K562 (cell line): Measurements from ENCODE around the gene UBE2E3. TPM values are rescaled to one million over a fixed set of nuclear protein-coding genes. Genes with fewer than 3 reads are reported as not detected.

Experiments
- ATAC-seq: fragments of 200-7000 bp; cut with Tn5 transposase; 3 replicates; pipeline ENCODE4 v1.9.1; 2020; ENCODE audit warnings: moderate library complexity
- BruUV-seq: library from RNA; stranded (reverse); fragments of 400-500 nt; replicated peaks from 2 replicates; lab custom pipeline; 2021; lab: Mats Ljungman, UMichigan
- CTCF ChIA-PET: fragments of 300-600 bp; formaldehyde crosslinking; extraction: SDS; loops from one replicate; lab custom pipeline; 2021; ENCODE audit warnings: low intra/inter-chr PET ratio; lab: Yijun Ruan, JAX
- POLR2A ChIA-PET: fragments of 300-600, 350-650 bp; sonication (Branson Sonifier 250); formaldehyde crosslinking; extraction: SDS; loops from one replicate; lab custom pipeline; 2021; ENCODE audit warnings: antibody characterized with exemption, inconsistent platforms; lab: Yijun Ruan, JAX
- DNase-seq, 4 experiments: peaks; one replicate each; pipeline versions ENCODE4 v3.0.0 to v3.0.0-alpha.2; 2011 to 2018; ENCODE audit warnings: low spot score in 3 of 4, mixed read lengths in 3 of 4; ENCODE audit errors: extremely low read depth in 1 of 4
- FAIRE-seq: peaks from 2 replicates; lab custom pipeline; 2011; peaks lifted over from hg19 to GRCh38; lab: Jason Lieb, UNC
- H2AFZ ChIP-seq: 2 replicates; pipeline ENCODE4 v1.6.0; 2011; ENCODE audit warnings: low read depth, low read length, control low read depth, inconsistent platforms
- H3K27ac ChIP-seq: fragments of 200-600 bp; 3 replicates; pipeline ENCODE4 v1.8.0; 2011; ENCODE audit warnings: low read depth, mild to moderate bottlenecking, control low read depth, inconsistent platforms, low read length, moderate library complexity, mixed read lengths; ENCODE audit errors: extremely low read depth
- H3K27me3 ChIP-seq, 2 experiments: fragments of 300-600 bp in 1 of 2; 2 replicates in 1 of 2; 3 replicates in 1 of 2; pipeline versions ENCODE4 v1.6.0 to v1.8.0; 2011; ENCODE audit warnings: inconsistent platforms in 2 of 2, low read length in 2 of 2, mild to moderate bottlenecking in 1 of 2, mixed read lengths in 1 of 2, moderate library complexity in 1 of 2; ENCODE audit not compliant: control insufficient read depth in 2 of 2, insufficient read depth in 2 of 2
- H3K36me3 ChIP-seq: fragments of 300-600 bp; 3 replicates; pipeline ENCODE4 v1.8.0; 2011; ENCODE audit warnings: mild to moderate bottlenecking, low read length, inconsistent platforms; ENCODE audit not compliant: control insufficient read depth, insufficient read depth
- H3K4me1 ChIP-seq, 2 experiments: fragments of 200-600 bp in 1 of 2; replicated peaks in 1 of 2; 2 replicates in 1 of 2; 3 replicates in 1 of 2; pipeline versions ENCODE4 v1.5.1 to v1.8.0; 2011; ENCODE audit warnings: inconsistent platforms in 2 of 2, low read length in 2 of 2, mild to moderate bottlenecking in 1 of 2, mixed read lengths in 1 of 2, moderate library complexity in 1 of 2; ENCODE audit not compliant: control insufficient read depth in 2 of 2, insufficient read depth in 2 of 2
- H3K4me2 ChIP-seq: 2 replicates; pipeline ENCODE4 v1.6.1; 2011; ENCODE audit warnings: low read length, control low read depth, inconsistent platforms, mixed read lengths; ENCODE audit not compliant: insufficient read depth
- H3K4me3 ChIP-seq: fragments of 200-600 bp; sonication (generic), shearing (Covaris generic); 2 replicates; pipeline ENCODE4 v1.5.1; 2016; ENCODE audit warnings: control low read depth, inconsistent platforms
- H3K79me2 ChIP-seq: fragments of 200-600 bp; 3 replicates; pipeline ENCODE4 v1.8.0; 2011; ENCODE audit warnings: low read length, inconsistent platforms; ENCODE audit not compliant: control insufficient read depth, insufficient read depth
- H3K9ac ChIP-seq, 2 experiments: 2 replicates each; pipeline versions ENCODE4 v1.6.0 to v1.6.1; 2011; ENCODE audit warnings: low read depth in 2 of 2, low read length in 2 of 2, control low read depth in 1 of 2, inconsistent platforms in 1 of 2, mild to moderate bottlenecking in 1 of 2, mixed read lengths in 1 of 2; ENCODE audit not compliant: insufficient read depth in 1 of 2
- H3K9me1 ChIP-seq: one replicate; pipeline ENCODE4 v1.6.0; 2011; ENCODE audit warnings: inconsistent platforms, mild to moderate bottlenecking, low read length, moderate library complexity; ENCODE audit not compliant: control insufficient read depth, insufficient read depth
- H3K9me3 ChIP-seq: replicated peaks from 2 replicates; pipeline ENCODE4 v1.5.1; 2011; ENCODE audit warnings: low read depth, low read length, inconsistent platforms; ENCODE audit not compliant: control insufficient read depth, insufficient read depth
- H4K20me1 ChIP-seq: replicated peaks from 2 replicates; pipeline ENCODE4 v1.6.1; 2011; ENCODE audit warnings: low read length, inconsistent platforms, mixed read lengths; ENCODE audit not compliant: control insufficient read depth, insufficient read depth
- ATF3 ChIP-seq, 2 experiments: fragments of 450-650 bp in 1 of 2; sonication (generic) in 1 of 2; formaldehyde crosslinking in 1 of 2; IDR thresholded peaks in 1 of 2; conservative IDR thresholded peaks in 1 of 2; 2 replicates each; pipeline versions ENCODE4 v1.6.1 to v1.8.1; 2016 to 2023; ENCODE audit warnings: mild to moderate bottlenecking in 2 of 2, moderate library complexity in 2 of 2, inconsistent platforms in 1 of 2, missing genetic modification reagents in 1 of 2
- ZNF280B ChIP-seq: fragments of 250-450 bp; sonication (Bioruptor Pico); IDR thresholded peaks from 2 replicates; pipeline ENCODE4 v1.5.1; 2021; ENCODE audit warnings: mild to moderate bottlenecking
- WGBS: fragments of 100-300 bp; shearing (Covaris generic); methylation state at CpG from one replicate; pipeline ENCODE4 v1.1.6; 2016; ENCODE audit warnings: low coverage, mixed read lengths; ENCODE audit not compliant: insufficient coverage; ENCODE audit errors: missing lambda C conversion rate; 5-methylcytosine and 5-hydroxymethylcytosine counted together
- in situ Hi-C: fragments of 300-500 bp; cut with MboI; formaldehyde crosslinking; loops from 4 replicates; pipeline ENCODE4 v1.15.0; 2018; ENCODE audit warnings: inconsistent platforms, mixed read lengths
- intact Hi-C: fragments of 100-400 bp; cut with micrococcal nuclease; formaldehyde crosslinking; loops from 2 replicates; pipeline ENCODE4 v1.14.2; 2022
- polyA plus RNA-seq, 8 experiments: library from polyadenylated mRNA; depleted of rRNA in 4 of 8; stranded (reverse) in 5 of 8; unstranded in 3 of 8; fragments of >200 nt; fragmentation: Nextera tagmentation in 2 of 8; fragmentation: Illumina TruSeq in 1 of 8; extraction: Ambion mirVana in 2 of 8; extraction: Trizol in 1 of 8; gene quantifications; 2 replicates each; pipeline versions ENCODE4 v1.2.1 to v1.2.3, GENCODE V29; 2011 to 2014; ENCODE audit warnings: inconsistent platforms in 1 of 8, missing spikeins in 1 of 8
- total RNA-seq, 7 experiments: library from RNA; depleted of rRNA in 6 of 7; stranded (reverse); fragments of >200 nt in 6 of 7; fragmentation: Illumina TruSeq in 2 of 7; extraction: Trizol in 2 of 7; gene quantifications; 2 replicates each; pipeline versions ENCODE4 v1.2.1 to v1.2.3, GENCODE V29; 2011 to 2021; ENCODE audit warnings: low replicate concordance in 1 of 7

UBE2E3 gene
- total and polyA plus RNA-seq, 9 of the 15 experiments (the other 6 are each of a cell fraction or from before 2014, with no cell fraction given) = 58.2 to 173 (median 78.0) TPM

GRCh38 chr2:181054843-181055242 is 74.4 kb downstream of the UBE2E3 start:
- 47% methylated on average over 2 of the region's 2 CpGs for WGBS
- POLR2A ChIA-PET = interaction anchor here (0.6 kb wide), 1 partner anchor 171 kb away, joined by 3 read pairs; no protein-coding TSS in a partner anchor
- 0 out of 2 replicates have a peak, but pooled peaks have one; percentile 19 for TF ChIP-seq ATF3 (IDR thresholded peaks at IDR 0.05)
- TF ChIP-seq ATF3 (CRISPR knock-in tag; conservative IDR thresholded peaks at IDR 0.05) = no peak
- no peak for TF ChIP-seq ZNF280B
- TF ChIP-seq, all 486 proteins: peak for 1
- in situ Hi-C loops (loop anchor here (25.0 kb wide), 1 partner anchor 943 kb away; no protein-coding TSS in a partner anchor), intact Hi-C loops (loop anchor here (10.0 kb wide), 1 partner anchor 380 kb away; no protein-coding TSS in a partner anchor)
- no peaks in the 10 kb centered on the region for H3K9me3 ChIP-seq
- H3K4me2 ChIP-seq = no peak overlapping the region
- H4K20me1 ChIP-seq = no peaks in the 10 kb centered on the region
- ATAC-seq (no peak), DNase-seq (no peak), FAIRE-seq (no peak)
- H3K36me3 ChIP-seq = 0 out of 3 replicates have a peak, but pooled peaks cover 3% of the 10 kb centered on the region
- peaks cover 27% of the 10 kb centered on the region; the same call in 2 of the 3 replicates for H3K79me2 ChIP-seq
- H3K9me1 ChIP-seq = no peaks in the 10 kb centered on the region
- no peak overlapping the region for H3K9ac ChIP-seq
- CTCF ChIA-PET = no interaction called here
- no peak overlapping the region for H3K4me3 ChIP-seq
- no peaks in the 10 kb centered on the region for H3K4me1 ChIP-seq
- H3K27ac ChIP-seq = no peak overlapping the region
- no TSS peak for BruUV-seq
- H2AFZ ChIP-seq = no peak overlapping the region
- H3K27me3 ChIP-seq = no peaks in the 10 kb centered on the region
